Skeletal muscle satellite cell (primary cell): ENCODE data around the gene TLX3.
A peak's percentile ranks its signal among the peaks of the same experiment; 100 is the strongest.

Experiments used
- H3K27me3 ChIP-seq: 2 replicates; pipeline ENCODE4 v1.7.0; 2013; ENCODE audit warnings: low read length; ENCODE audit not compliant: control insufficient read depth, insufficient read depth
- H3K36me3 ChIP-seq: 2 replicates; pipeline ENCODE4 v1.7.0; 2013; ENCODE audit warnings: mild to moderate bottlenecking, control low read depth, low read length; ENCODE audit not compliant: insufficient read depth
- H3K4me1 ChIP-seq: 2 replicates; pipeline ENCODE4 v1.7.0; 2013; ENCODE audit warnings: low read length; ENCODE audit not compliant: control insufficient read depth, insufficient read depth
- H3K4me2 ChIP-seq: 2 replicates; pipeline ENCODE4 v1.7.0; 2013; ENCODE audit warnings: mild to moderate bottlenecking, low read length
- H3K4me3 ChIP-seq: 2 replicates; pipeline ENCODE4 v1.7.0; 2013; ENCODE audit warnings: low read length
- H3K9ac ChIP-seq: 2 replicates; pipeline ENCODE4 v1.7.0; 2013; ENCODE audit warnings: mild to moderate bottlenecking, low read depth, low read length, moderate library complexity
- H3K9me3 ChIP-seq: replicated peaks from 2 replicates; pipeline ENCODE4 v1.7.0; 2013; ENCODE audit warnings: mild to moderate bottlenecking, control low read depth, low read length

Gene TLX3

DNA sequence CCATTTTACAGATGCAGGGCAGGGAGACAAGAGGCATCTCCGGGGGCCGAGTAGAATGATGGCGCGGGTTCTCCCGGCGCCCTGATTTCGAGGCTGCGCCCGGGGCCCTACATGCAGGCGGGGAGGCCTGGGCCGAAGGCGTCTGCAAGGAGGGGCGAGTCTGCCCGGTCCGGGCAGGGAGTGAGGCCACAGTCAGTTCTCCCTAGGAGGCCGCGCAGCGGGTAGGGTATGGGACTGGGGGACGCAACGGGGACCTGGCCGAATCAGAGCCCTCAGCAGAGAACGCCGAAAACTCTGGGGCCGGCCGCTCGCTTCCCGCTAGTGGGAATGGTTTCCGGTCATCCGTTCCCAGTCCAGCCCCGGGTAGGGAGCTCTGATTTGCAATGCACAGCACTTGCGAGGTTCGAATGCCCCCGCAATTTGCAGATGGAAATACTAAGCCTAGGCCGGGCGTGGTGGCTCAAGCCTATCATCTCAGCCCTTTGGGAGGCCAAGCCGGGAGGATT, 6.4 kb downstream of the TLX3 start:
- peak overlapping the region; percentile 70 for H3K4me2 ChIP-seq
- H3K9ac ChIP-seq = no peak overlapping the region
- H3K36me3 ChIP-seq = no peaks in the 10 kb centered on the region
- peak overlapping the region; percentile 47 for H3K4me3 ChIP-seq
- peaks cover 24% of the 10 kb centered on the region for H3K4me1 ChIP-seq
- peaks cover 96% of the 10 kb centered on the region for H3K27me3 ChIP-seq
- H3K9me3 ChIP-seq = no peaks in the 10 kb centered on the region

DNA sequence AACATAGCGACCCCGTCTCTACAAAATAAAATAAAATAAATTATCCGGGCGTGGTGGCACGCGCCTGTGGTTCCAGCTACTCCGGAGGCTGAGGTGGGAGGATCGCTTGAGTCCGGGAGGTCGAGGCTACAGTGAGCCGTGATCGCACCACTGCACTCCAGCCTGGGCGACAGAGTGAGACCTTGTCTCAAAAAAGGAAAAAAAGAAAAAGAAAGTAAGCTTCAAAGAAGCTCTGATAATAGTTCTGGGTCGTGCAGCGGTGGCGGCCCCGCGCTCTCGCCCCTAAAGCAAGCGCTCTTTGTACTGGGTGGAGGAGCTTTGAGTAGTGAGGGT, 6.8 kb downstream of the TLX3 start:
- H3K4me2 ChIP-seq = peak overlapping the region; percentile 70
- H3K4me3 ChIP-seq = peak overlapping the region; percentile 47
- no peak overlapping the region for H3K9ac ChIP-seq
- H3K36me3 ChIP-seq = no peaks in the 10 kb centered on the region
- H3K9me3 ChIP-seq = no peaks in the 10 kb centered on the region
- H3K27me3 ChIP-seq = peaks cover 96% of the 10 kb centered on the region
- H3K4me1 ChIP-seq = peaks cover 20% of the 10 kb centered on the region

DNA sequence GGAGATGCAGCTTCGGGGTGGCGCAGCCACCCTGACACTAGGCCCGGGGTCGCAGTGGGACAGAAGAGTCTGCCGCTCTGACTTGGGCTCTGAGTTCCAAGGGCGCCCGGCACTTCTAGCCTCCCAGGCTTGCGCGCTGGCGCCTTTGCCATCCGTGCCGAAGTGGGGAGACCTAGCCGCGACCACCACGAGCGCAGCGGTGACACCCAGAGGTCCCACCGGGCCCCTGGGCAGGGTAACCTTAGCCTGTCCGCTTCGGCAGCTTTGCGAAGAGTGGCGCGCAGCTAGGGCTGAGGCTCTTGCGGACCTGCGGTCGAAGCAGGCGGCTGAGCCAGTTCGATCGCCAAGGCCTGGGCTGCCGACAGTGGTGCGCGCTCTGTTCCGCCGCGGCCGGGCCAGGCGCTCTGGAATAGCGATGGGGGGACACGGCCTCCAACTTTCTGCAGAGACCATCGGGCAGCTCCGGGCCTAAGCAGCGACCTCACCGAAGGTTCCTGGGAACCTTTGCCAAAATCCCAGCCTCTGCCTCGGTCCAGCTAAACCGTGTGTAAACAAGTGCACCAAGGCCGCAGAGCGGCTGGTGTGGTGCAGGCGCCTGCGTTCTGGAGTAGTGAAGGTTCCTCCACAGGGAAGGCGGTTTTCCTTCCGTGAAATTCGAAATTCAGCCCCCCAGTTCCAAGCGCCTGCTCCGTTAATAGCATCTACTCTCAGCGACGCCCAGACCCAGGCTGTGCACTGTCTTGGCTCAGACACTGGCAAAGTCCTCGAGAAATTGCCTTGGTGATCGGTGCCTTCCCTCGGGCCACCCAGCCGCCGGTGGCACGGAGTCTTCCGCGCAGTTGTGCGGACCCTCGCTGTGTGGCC, 7.4 kb downstream of the TLX3 start:
- H3K9ac ChIP-seq = no peak overlapping the region
- H3K27me3 ChIP-seq = peaks cover 96% of the 10 kb centered on the region
- H3K4me3 ChIP-seq = peak overlapping the region; percentile 47
- no peaks in the 10 kb centered on the region for H3K36me3 ChIP-seq
- H3K4me2 ChIP-seq = peak overlapping the region; percentile 70
- peaks cover 16% of the 10 kb centered on the region for H3K4me1 ChIP-seq
- no peaks in the 10 kb centered on the region for H3K9me3 ChIP-seq

DNA sequence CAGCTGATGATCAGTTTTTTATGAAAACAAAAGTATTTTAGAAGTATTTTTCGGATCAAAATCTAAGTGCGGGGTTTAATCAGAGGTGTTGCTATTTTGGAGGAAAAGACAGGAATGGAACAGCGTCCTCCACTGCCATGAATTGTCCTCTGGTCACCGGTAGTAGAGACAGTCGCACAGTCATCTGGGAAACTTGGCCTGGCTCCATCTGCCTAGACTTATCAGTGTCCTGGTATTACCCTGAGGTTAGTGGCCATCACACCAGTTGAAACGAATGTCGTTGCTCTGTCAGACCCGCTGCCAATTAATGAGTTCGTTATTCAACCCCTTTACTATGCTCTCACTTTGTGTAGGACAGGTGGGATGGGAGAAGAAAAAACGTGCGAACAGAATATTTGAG, 8.2 kb downstream of the TLX3 start:
- no peak overlapping the region for H3K9ac ChIP-seq
- H3K4me2 ChIP-seq = no peak overlapping the region
- H3K9me3 ChIP-seq = no peaks in the 10 kb centered on the region
- no peak overlapping the region for H3K4me3 ChIP-seq
- H3K36me3 ChIP-seq = no peaks in the 10 kb centered on the region
- peaks cover 98% of the 10 kb centered on the region for H3K27me3 ChIP-seq
- peaks cover 16% of the 10 kb centered on the region for H3K4me1 ChIP-seq

DNA sequence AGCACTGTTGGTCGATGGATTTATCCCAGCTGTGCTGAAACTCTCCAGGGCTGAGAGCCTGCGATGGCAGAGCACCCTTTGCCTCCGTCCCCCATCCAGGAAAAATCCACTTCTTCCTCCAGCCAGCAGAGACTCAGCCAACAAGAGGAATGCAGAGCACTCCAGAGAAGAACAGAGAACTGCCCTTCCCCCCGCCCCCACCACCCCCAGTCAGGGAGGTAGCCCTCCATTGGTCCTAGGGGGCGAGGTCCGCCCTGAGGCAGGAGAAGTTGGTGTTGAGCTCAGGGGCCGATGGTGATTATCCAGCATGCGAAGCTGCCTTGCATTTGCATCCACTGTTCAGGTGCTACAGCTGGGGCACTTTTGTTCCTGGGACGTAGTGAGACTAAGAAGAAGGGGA, 9.0 kb downstream of the TLX3 start:
- Histone ChIP-seq H3K27me3 (peaks cover 97% of the 10 kb centered on the region), H3K9ac (no peak overlapping the region), H3K4me1 (peaks cover 11% of the 10 kb centered on the region), H3K4me2 (no peak overlapping the region), H3K9me3 (no peaks in the 10 kb centered on the region), H3K36me3 (no peaks in the 10 kb centered on the region), H3K4me3 (no peak overlapping the region)

DNA sequence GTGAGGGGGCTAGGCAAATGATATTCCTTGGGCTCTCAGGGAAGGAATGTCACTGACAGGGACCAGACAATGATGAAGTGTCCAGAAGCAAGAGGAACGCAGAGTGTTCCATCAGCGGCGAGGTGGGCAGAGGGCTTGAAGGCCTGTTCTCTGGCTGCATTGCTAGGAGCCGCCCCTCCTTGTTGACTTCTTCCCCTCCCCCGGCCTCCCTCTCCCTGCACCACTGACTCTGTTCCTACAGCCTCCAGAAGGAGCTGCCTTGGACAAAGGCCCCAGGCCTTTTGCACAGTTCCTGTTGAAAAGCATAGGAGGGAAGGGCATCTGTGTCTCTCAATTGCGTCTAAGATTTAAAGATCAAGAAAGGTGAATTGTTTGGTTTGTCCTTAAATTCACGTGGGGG, 12.4 kb downstream of the TLX3 start:
- Histone ChIP-seq H3K4me1 (peaks cover 5% of the 10 kb centered on the region), H3K36me3 (no peaks in the 10 kb centered on the region), H3K27me3 (peaks cover 90% of the 10 kb centered on the region), H3K4me3 (no peak overlapping the region), H3K4me2 (no peak overlapping the region), H3K9me3 (no peaks in the 10 kb centered on the region), H3K9ac (no peak overlapping the region)

DNA sequence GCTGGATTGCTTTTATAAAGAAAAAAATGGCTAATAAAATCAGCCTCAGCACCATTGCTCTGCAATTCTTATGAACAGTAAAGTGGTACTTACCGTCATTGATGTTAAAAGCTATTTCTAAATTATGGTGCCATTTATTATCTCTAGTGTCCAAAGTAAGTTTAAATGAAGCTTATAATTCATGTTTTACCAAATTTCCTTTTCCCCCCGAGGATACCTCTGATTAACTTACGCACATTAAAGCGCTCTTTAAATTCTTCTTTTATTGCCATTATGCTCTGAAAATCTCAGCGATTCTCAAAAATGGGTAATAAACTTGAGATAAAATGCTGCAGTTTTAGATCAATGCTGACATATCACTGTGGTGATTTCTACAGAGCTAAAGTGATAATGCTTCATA, 13.5 kb downstream of the TLX3 start:
- H3K4me1 ChIP-seq = no peaks in the 10 kb centered on the region
- no peak overlapping the region for H3K4me2 ChIP-seq
- H3K4me3 ChIP-seq = no peak overlapping the region
- H3K27me3 ChIP-seq = peaks cover 90% of the 10 kb centered on the region
- no peaks in the 10 kb centered on the region for H3K9me3 ChIP-seq
- H3K9ac ChIP-seq = no peak overlapping the region
- no peaks in the 10 kb centered on the region for H3K36me3 ChIP-seq

DNA sequence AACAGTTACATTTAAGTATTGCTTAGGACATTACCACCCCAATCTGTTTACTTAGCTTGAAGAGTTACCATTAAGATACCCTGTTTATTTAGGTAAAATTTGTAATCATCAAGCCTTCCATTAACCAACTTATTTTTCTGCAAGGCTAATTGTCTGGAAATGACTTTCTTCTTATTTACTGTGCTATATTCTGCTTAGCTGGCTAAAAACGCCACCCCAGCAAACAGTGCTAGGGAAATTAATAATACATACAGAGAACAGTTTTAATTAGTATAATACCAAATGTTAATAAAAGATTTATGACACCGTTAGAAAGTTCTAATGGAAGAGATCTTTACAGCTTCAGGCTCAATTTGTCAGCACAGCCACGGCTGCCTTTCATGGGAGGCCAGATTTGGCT, 14.0 kb downstream of the TLX3 start:
- no peaks in the 10 kb centered on the region for H3K36me3 ChIP-seq
- no peak overlapping the region for H3K9ac ChIP-seq
- H3K9me3 ChIP-seq = no peaks in the 10 kb centered on the region
- peaks cover 90% of the 10 kb centered on the region for H3K27me3 ChIP-seq
- no peak overlapping the region for H3K4me2 ChIP-seq
- no peaks in the 10 kb centered on the region for H3K4me1 ChIP-seq
- H3K4me3 ChIP-seq = no peak overlapping the region

DNA sequence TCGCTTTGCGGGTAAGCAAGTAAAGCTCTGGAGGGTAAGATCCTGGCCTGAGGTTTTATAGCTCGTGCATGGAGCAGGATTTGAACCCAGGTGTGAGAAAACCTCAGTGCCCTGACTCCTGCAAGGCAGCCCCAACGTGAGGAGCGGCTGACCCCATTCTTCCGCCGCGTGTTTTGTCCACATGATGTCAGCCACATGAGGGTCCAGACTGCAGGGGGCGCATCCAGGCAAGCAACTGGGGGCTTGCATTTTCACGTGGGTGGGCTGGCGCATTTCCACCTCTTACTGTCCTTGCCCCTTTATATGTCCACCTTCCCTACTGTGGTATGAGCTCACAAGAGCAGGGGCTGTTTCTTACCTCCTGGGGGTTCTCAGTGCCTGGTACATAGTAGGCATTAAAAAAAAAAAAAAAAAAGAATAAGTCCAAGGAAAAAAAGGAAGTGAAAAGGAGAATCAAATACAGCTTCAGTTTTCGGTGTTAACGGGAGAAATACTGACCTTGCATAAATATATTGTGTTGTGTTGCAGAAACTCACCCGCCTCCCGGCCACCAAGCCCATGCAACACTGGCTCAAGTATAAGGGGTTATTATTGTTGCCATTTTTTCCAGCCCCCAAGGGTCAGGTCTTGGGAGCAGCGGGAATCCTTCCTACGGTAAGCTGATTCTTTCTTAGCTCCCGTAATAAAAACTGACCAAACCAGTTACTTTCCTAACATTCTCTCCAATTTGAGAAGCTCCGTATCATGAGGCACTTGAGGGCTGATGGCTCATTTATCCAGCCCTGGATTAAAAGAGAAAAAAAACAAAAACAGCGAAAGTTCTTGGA, 15.0 kb downstream of the TLX3 start:
- Histone ChIP-seq H3K27me3 (peaks cover 88% of the 10 kb centered on the region), H3K4me1 (no peaks in the 10 kb centered on the region), H3K4me2 (no peak overlapping the region), H3K9me3 (no peaks in the 10 kb centered on the region), H3K36me3 (no peaks in the 10 kb centered on the region), H3K4me3 (no peak overlapping the region), H3K9ac (no peak overlapping the region)

DNA sequence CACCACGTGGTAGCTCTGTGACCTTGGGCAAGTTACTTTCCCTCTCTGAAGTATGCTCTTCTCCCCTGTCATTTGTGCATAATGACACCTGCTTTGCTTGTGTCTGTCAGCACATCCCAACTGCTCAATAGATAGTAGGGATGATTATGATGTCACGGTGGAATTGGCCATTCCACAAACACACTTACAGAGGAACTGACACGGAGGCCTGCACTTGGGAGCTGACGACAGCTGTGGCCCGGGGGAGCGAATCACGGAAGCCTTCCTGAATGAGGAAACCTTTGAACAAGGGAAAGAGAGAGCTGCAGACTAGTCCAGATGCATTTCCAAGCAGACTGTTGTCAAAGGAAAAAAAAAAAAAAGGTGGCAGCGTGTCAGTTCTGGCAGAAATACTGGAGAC, 21.0 kb downstream of the TLX3 start:
- Histone ChIP-seq H3K27me3 (peaks cover 71% of the 10 kb centered on the region), H3K4me3 (no peak overlapping the region), H3K4me2 (no peak overlapping the region), H3K36me3 (no peaks in the 10 kb centered on the region), H3K4me1 (no peaks in the 10 kb centered on the region), H3K9ac (no peak overlapping the region), H3K9me3 (no peaks in the 10 kb centered on the region)

DNA sequence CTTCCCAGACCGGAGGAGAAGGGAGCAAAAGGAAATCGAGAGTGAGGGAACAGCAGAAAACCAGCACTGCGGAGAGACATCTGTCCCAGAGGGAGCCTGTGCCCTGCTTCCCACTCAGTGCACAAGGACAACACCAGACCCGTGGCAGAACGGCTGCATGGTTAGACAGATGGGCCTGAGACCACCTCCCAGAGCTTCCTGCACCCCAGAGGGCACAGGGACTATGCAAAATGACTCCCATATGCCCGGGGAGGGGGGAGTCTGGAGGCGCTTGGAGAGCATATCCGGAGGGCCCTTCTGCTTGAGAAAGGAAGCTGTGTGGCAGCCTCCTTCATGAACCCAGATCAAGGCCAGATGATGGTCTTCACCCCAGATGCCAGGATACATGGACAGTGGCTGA, 26.6 kb downstream of the TLX3 start:
- Histone ChIP-seq H3K4me2 (no peak overlapping the region), H3K36me3 (no peaks in the 10 kb centered on the region), H3K4me1 (peaks cover 6% of the 10 kb centered on the region), H3K27me3 (peaks cover 56% of the 10 kb centered on the region), H3K9me3 (no peaks in the 10 kb centered on the region), H3K9ac (no peak overlapping the region), H3K4me3 (no peak overlapping the region)
